Activated T-cell treated with anti-CD3 and anti-CD28 coated beads, Interleukin-2, amount 50 U/mL, for 72 hours (primary cell): ENCODE data around the gene IQCN. TPM values are rescaled to one million over a fixed set of nuclear protein-coding genes. Genes with fewer than 3 reads are reported as not detected.
"Not testable (repeated sequence)": the region's sequence is repeated elsewhere in the genome, so short reads cannot be mapped to it uniquely, and the experiment has no call there.

Experiments used
- ATAC-seq, 2 donors: fragments of 150-1000 bp; cut with Tn5 transposase; replicated peaks in 1 of 2; 2 replicates each; pipeline ENCODE4 v1.10.0; 2021; ENCODE audit warnings: moderate library complexity in 2 of 2, mild to moderate bottlenecking in 1 of 2
- DNase-seq, 2 donors: peaks; one replicate each; pipeline ENCODE4 v3.0.0; 2021 to 2022; ENCODE audit warnings: mixed read lengths in 1 of 2
- H3K27ac Mint-ChIP-seq: one replicate; pipeline ENCODE4 v1.8.0; 2022; ENCODE audit warnings: mild to moderate bottlenecking, moderate library complexity, mixed read lengths
- H3K27me3 Mint-ChIP-seq: one replicate; pipeline ENCODE4 v1.8.0; 2022; ENCODE audit warnings: low read depth, mixed read lengths
- H3K36me3 Mint-ChIP-seq, 2 donors: one replicate each; pipeline ENCODE4 v1.8.0; 2022; ENCODE audit warnings: mixed read lengths in 2 of 2, mild to moderate bottlenecking in 1 of 2; ENCODE audit not compliant: insufficient read depth in 2 of 2
- H3K4me1 Mint-ChIP-seq: one replicate; pipeline ENCODE4 v1.8.0; 2022; ENCODE audit warnings: low read depth, mixed read lengths
- H3K4me3 Mint-ChIP-seq, 2 donors: one replicate each; pipeline ENCODE4 v1.8.0; 2022; ENCODE audit warnings: mild to moderate bottlenecking in 2 of 2, mixed read lengths in 2 of 2, moderate library complexity in 2 of 2
- H3K9me3 Mint-ChIP-seq, 2 donors: one replicate each; pipeline ENCODE4 v1.8.0; 2022; ENCODE audit warnings: mixed read lengths in 2 of 2
- total RNA-seq, 2 donors: library from RNA; stranded (reverse); gene quantifications; one replicate each; pipeline ENCODE4 v1.2.3, GENCODE V29; 2022

Gene IQCN
- total RNA-seq, 2 donors from 2014 or later = 2.2 to 2.8 TPM

- H3K27ac Mint-ChIP-seq, H3K9me3 Mint-ChIP-seq, DNase-seq, H3K27me3 Mint-ChIP-seq, H3K4me1 Mint-ChIP-seq, H3K4me3 Mint-ChIP-seq, ATAC-seq, H3K36me3 Mint-ChIP-seq: not testable (repeated sequence)
Observed at GRCh38 chr19:18209912-18210311, 64.3 kb downstream of the IQCN start.

- Mint-ChIP-seq H3K36me3 (no peaks in the 10 kb centered on the region), H3K9me3 (no peaks in the 10 kb centered on the region), H3K4me1 (peaks cover 14% of the 10 kb centered on the region), H3K27me3 (peaks cover 6% of the 10 kb centered on the region), H3K27ac (no peak overlapping the region), H3K4me3 (no peak overlapping the region)
- DNase-seq = peak; percentile 63 to 70
- no peak for ATAC-seq
Observed at GRCh38 chr19:18208098-18208951, 65.9 kb downstream of the IQCN start.

Other genes with a start within 250 kb of the IQCN start
- gene IL12RB1, start 187.5 kb downstream of the IQCN start, total RNA-seq = 10 to 100 TPM; 13.4 to 20.4 TPM
- 10 to 100 TPM; 22.4 to 23.2 TPM for gene MAST3, start 176.7 kb downstream of the IQCN start, total RNA-seq
- 10 to 100 TPM; 13.3 to 15.4 TPM for gene PIK3R2, start 121.3 kb downstream of the IQCN start, total RNA-seq
- 10 to 100 TPM; 10.2 to 11.4 TPM for gene IFI30, start 100.6 kb downstream of the IQCN start, total RNA-seq
- gene MPV17L2, start 81.2 kb downstream of the IQCN start, total RNA-seq = 10 to 100 TPM in 1 of 2 donors, 1 to 10 TPM in 1; 9.8 to 10.1 TPM
- 1 to 10 TPM; 1.8 to 1.9 TPM for gene RAB3A, start 70.4 kb downstream of the IQCN start, total RNA-seq
- gene PDE4C, start 48.0 kb downstream of the IQCN start, total RNA-seq = under 1 TPM in 1 of 2 donors, not detected in 1; 0.10 TPM
- gene JUND, start 7.2 kb upstream of the IQCN start, total RNA-seq = 100 to 1,000 TPM; 197 to 235 TPM
- gene LSM4, start 48.6 kb upstream of the IQCN start, total RNA-seq = 100 to 1,000 TPM; 178 to 250 TPM
- 10 to 100 TPM; 55.5 to 58.0 TPM for gene PGPEP1, start 66.1 kb upstream of the IQCN start, total RNA-seq
- under 1 TPM in 1 of 2 donors, not detected in 1; 0.60 TPM for gene GDF15, start 111.7 kb upstream of the IQCN start, total RNA-seq
- not detected for gene LRRC25, start 123.2 kb upstream of the IQCN start, total RNA-seq
- gene SSBP4, start 144.9 kb upstream of the IQCN start, total RNA-seq = 10 to 100 TPM; 46.8 to 48.1 TPM
- gene ISYNA1, start 163.7 kb upstream of the IQCN start, total RNA-seq = 10 to 100 TPM; 20.5 to 24.8 TPM
- gene ELL, start 247.6 kb upstream of the IQCN start, total RNA-seq = 10 to 100 TPM; 25.9 to 32.3 TPM